HG02852 (cell line): ENCODE measurements around the gene ABCA9.

Experiments
- ATAC-seq: cut with Tn5 transposase; IDR thresholded peaks from one replicate; pipeline ENCODE4 v1.9.1; 2021; ENCODE audit warnings: mild to moderate bottlenecking, moderate library complexity; ENCODE audit not compliant: unreplicated experiment

Gene ABCA9

GRCh38 chr17:69066482-69066881 lies 5.8 kb upstream of the ABCA9 start:
- ATAC-seq: no peak

- no peak for ATAC-seq
These were observed 4.4 kb upstream of the ABCA9 start for GRCh38 chr17:69065113-69065512.

- no peak for ATAC-seq
These were observed 3.7 kb upstream of the ABCA9 start for GRCh38 chr17:69064476-69064875.

GRCh38 chr17:69064001-69064400 lies 3.3 kb upstream of the ABCA9 start:
- no peak for ATAC-seq

- no peak for ATAC-seq
These were observed 2.3 kb upstream of the ABCA9 start for GRCh38 chr17:69062860-69063581.

- no peak for ATAC-seq
These were observed 1.2 kb upstream of the ABCA9 start for GRCh38 chr17:69061721-69062556.

GRCh38 chr17:69059458-69060175 lies 1.1 kb downstream of the ABCA9 start:
- ATAC-seq: no peak

GRCh38 chr17:69058165-69058564 lies 2.6 kb downstream of the ABCA9 start:
- ATAC-seq: no peak

- no peak for ATAC-seq
These were observed 3.4 kb downstream of the ABCA9 start for GRCh38 chr17:69057280-69057679.

- no peak for ATAC-seq
These were observed 4.4 kb downstream of the ABCA9 start for GRCh38 chr17:69056179-69056823.

GRCh38 chr17:69055334-69055733 lies 5.4 kb downstream of the ABCA9 start:
- no peak for ATAC-seq

GRCh38 chr17:69050999-69051775 lies 9.5 kb downstream of the ABCA9 start:
- ATAC-seq: no peak

- ATAC-seq: no peak
These were observed 12.1 kb downstream of the ABCA9 start for GRCh38 chr17:69048634-69049033.

GRCh38 chr17:69047368-69048263 lies 13.1 kb downstream of the ABCA9 start:
- ATAC-seq: no peak

GRCh38 chr17:69046121-69046807 lies 14.5 kb downstream of the ABCA9 start:
- ATAC-seq: no peak

- ATAC-seq: no peak
These were observed 15.1 kb downstream of the ABCA9 start for GRCh38 chr17:69045646-69046045.

- ATAC-seq: no peak
These were observed 16.4 kb downstream of the ABCA9 start for GRCh38 chr17:69044371-69044770.

- ATAC-seq: no peak
These were observed 17.5 kb downstream of the ABCA9 start for GRCh38 chr17:69043098-69043734.
